A549 treated with AZD2906 at 1 μM for 4 hours (cell line): ENCODE data around the gene ARVCF. TPM values are rescaled to one million over a fixed set of nuclear protein-coding genes. Genes with fewer than 3 reads are reported as not detected.

Source experiments
- total RNA-seq: library from RNA; stranded (reverse); fragments of 200-300 nt; extraction: Qiagen RNA extraction; gene quantifications from 5 replicates; pipeline ENCODE4 v1.2.3, GENCODE V29; 2022

The ARVCF gene
- total RNA-seq: 2.0 to 3.1 TPM (median 2.6 TPM) in 5 replicates

GRCh38 chr22:20016734-20017621 lies at the start of gene ARVCF:
Gene ARVCF, minus strand, starts transcription at chr22:20016823. Its CDS starts 26,029 bp downstream, at chr22:19990794.

GRCh38 chr22:20020533-20021195 lies 4.0 kb upstream of the ARVCF start, which contains the start of gene TANGO2:
Gene TANGO2, plus strand, starts transcription at chr22:20021110. Its CDS starts 15,689 bp downstream, at chr22:20036799.

DNA sequence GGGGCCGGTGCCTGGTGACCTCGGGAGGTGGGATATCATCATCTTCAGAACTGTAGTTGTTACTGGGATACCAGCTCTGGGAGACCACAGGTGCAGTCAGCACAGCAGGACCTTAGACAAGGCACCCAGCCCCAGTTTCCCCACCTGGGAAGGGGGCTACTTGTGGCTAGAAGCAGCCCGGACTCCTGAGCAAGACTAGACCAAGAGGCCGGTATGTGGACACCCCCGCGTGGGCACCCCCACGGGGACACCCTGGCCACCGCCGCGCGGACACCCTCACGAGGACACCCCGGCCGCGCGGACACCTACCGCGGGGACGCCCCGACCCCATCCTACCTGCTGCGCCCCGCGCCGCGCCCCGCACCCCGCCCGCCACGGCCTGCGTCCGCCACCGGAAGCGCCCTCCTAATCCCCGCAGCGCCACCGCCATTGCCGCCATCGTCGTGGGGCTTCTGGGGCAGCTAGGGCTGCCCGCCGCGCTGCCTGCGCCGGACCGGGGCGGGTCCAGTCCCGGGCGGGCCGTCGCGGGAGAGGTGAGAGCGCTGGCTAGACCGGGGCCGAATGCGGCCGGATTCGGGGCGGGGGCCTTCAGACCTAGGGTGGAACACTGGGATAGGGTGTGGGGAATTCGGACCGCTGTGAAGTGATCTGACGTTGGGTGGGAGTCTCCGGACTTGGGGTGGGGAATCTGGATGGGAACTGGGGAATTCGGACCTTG lies 75.1 kb downstream of the ARVCF start, which contains the start of the genes COMT and TXNRD2:
COMT (plus strand) TSS at position 408 of the 718 bp plus-strand sequence. CDS start 20,755 bp downstream, outside the sequence.
TXNRD2 (minus strand) TSS at position 454 of the 718 bp plus-strand sequence; CDS start at position 439, 15 bp downstream.

Other genes starting within 250 kb of the ARVCF start
- gene GNB1L, start 161.9 kb downstream of the ARVCF start, total RNA-seq: 14.5 to 19.7 TPM (median 18.7 TPM) in 5 replicates
- gene RTL10, start 161.9 kb downstream of the ARVCF start, total RNA-seq: 6.9 to 11.3 TPM (median 8.6 TPM) in 5 replicates
- 126 to 165 TPM (median 163 TPM) in 5 replicates for gene COMT, start 75.1 kb downstream of the ARVCF start, total RNA-seq
- gene TXNRD2, start 75.0 kb downstream of the ARVCF start, total RNA-seq: 32.4 to 45.1 TPM (median 38.1 TPM) in 5 replicates
- gene TANGO2, start 4.3 kb upstream of the ARVCF start, total RNA-seq: 12.5 to 13.6 TPM (median 12.9 TPM) in 5 replicates
- 17.8 to 22.1 TPM (median 19.6 TPM) in 5 replicates for gene DGCR8, start 63.4 kb upstream of the ARVCF start, total RNA-seq
- gene RANBP1, start 99.3 kb upstream of the ARVCF start, total RNA-seq: 237 to 298 TPM (median 288 TPM) in 5 replicates
- gene TRMT2A, start 100.4 kb upstream of the ARVCF start, total RNA-seq: 18.6 to 29.0 TPM (median 23.4 TPM) in 5 replicates
- gene ZDHHC8, start 115.0 kb upstream of the ARVCF start, total RNA-seq: 22.4 to 43.4 TPM (median 34.8 TPM) in 5 replicates
- not detected in 5 replicates for gene CCDC188, start 134.2 kb upstream of the ARVCF start, total RNA-seq